ENCODE measurements around the gene TMEM233.

DNA sequence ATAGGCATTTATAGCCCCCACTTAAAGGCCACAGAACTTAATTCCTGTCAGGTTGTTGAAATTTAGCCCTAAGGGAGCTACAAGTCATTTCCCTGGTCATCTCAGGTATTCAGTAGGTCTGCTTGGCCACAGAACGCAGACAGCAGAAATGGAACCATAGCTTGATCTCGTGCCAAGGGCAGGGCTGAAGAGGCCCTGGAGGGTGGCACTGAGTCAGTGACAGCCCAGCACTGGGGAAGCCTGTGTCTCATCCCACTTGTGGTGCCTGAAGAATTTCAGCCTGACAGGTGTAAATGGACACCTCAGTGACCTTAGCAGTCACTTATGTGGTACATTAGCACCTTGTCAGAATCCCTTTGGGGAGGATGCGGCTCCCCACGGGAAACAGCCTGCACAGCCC, 81.0 kb downstream of the TMEM233 start:
- no peak for TF ChIP-seq CTCF (conservative IDR thresholded peaks at IDR 0.05)
- no peak for TF ChIP-seq ZFX (IDR thresholded peaks at IDR 0.05)
